BLaER1 (cell line): ENCODE data around the gene CCL2.
A peak's percentile ranks its signal among the peaks of the same experiment; 100 is the strongest.

ENCODE experiments used
- H3K27ac ChIP-seq: shearing (Covaris generic); formaldehyde crosslinking; 2 replicates; pipeline ENCODE4 v1.8.1; 2022
- H3K27me3 ChIP-seq: shearing (Covaris generic); formaldehyde crosslinking; 2 replicates; pipeline ENCODE4 v1.8.1; 2022
- H3K36me3 ChIP-seq: shearing (Covaris generic); formaldehyde crosslinking; 2 replicates; pipeline ENCODE4 v1.8.1; 2022
- H3K4me1 ChIP-seq: shearing (Covaris generic); formaldehyde crosslinking; 2 replicates; pipeline ENCODE4 v1.8.1; 2022
- H3K4me2 ChIP-seq: shearing (Covaris generic); formaldehyde crosslinking; 2 replicates; pipeline ENCODE4 v1.8.1; 2022
- H3K4me3 ChIP-seq: shearing (Covaris generic); formaldehyde crosslinking; 2 replicates; pipeline ENCODE4 v1.8.1; 2022
- H3K9ac ChIP-seq: shearing (Covaris generic); formaldehyde crosslinking; 2 replicates; pipeline ENCODE4 v1.8.1; 2022
- H3K9me3 ChIP-seq: shearing (Covaris generic); formaldehyde crosslinking; 2 replicates; pipeline ENCODE4 v1.8.1; 2022
- H4K20me1 ChIP-seq: shearing (Covaris generic); formaldehyde crosslinking; 2 replicates; pipeline ENCODE4 v1.8.1; 2022
- Cebpa-rat ChIP-seq: shearing (Covaris generic); IDR thresholded peaks from 2 replicates; pipeline ENCODE4 v1.8.1; 2022

CCL2 gene

DNA sequence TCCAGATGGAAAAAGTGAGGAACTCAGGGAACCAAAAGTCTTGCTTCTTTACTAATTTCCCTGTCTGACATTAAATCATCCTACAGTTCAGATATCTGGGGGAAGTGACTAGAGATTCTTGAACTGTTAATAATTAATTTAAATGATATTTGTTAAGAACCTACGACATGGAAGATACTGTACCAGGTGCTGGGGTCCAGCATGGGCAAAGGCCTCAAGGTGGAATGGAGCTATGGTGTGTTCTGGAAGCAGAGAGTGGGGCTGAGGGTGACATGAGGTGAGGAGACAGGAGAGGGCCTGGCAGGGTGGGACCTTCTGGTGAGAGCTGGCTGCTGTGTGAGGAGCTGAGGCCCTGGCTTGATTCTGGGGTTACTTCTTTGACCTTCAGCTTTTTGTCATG is 6.0 kb upstream of the CCL2 start:
- H3K36me3 ChIP-seq = no peaks in the 10 kb centered on the region
- no peak overlapping the region for H3K9ac ChIP-seq
- no peaks in the 10 kb centered on the region for H4K20me1 ChIP-seq
- no peaks in the 10 kb centered on the region for H3K27me3 ChIP-seq
- no peak overlapping the region for H3K4me3 ChIP-seq
- H3K27ac ChIP-seq = no peak overlapping the region
- TF ChIP-seq Cebpa-rat = no peak
- H3K4me2 ChIP-seq = no peak overlapping the region
- H3K9me3 ChIP-seq = no peaks in the 10 kb centered on the region
- H3K4me1 ChIP-seq = peaks cover 15% of the 10 kb centered on the region

GRCh38 chr17:34249478-34249877 is 5.6 kb upstream of the CCL2 start:
- H3K9me3 ChIP-seq = no peaks in the 10 kb centered on the region
- H3K27ac ChIP-seq = no peak overlapping the region
- no peaks in the 10 kb centered on the region for H4K20me1 ChIP-seq
- H3K4me2 ChIP-seq = no peak overlapping the region
- TF ChIP-seq Cebpa-rat = no peak
- H3K4me1 ChIP-seq = peaks cover 15% of the 10 kb centered on the region
- no peaks in the 10 kb centered on the region for H3K27me3 ChIP-seq
- no peak overlapping the region for H3K4me3 ChIP-seq
- no peak overlapping the region for H3K9ac ChIP-seq
- no peaks in the 10 kb centered on the region for H3K36me3 ChIP-seq

DNA sequence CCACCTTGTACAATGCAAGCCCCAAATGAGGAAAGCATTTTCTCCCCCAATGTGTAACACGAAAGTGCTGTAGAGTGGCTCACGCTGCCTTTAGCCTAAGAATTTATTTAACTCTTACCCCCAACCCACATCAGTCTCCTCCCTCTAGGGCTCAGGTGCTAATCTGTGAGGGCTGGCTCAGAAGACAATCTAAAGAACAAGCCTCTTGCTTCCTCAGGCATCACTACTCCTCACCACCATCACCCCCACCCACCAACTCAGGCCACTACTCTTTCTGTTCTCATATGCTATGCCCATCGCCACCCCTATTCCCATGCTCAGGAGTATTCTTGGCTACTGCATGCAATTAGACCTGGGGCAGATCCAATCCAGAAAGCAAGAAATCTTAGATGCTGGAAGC is 3.9 kb upstream of the CCL2 start:
- H3K4me3 ChIP-seq = no peak overlapping the region
- no peaks in the 10 kb centered on the region for H3K27me3 ChIP-seq
- no peaks in the 10 kb centered on the region for H4K20me1 ChIP-seq
- TF ChIP-seq Cebpa-rat = no peak
- no peak overlapping the region for H3K27ac ChIP-seq
- peaks cover 27% of the 10 kb centered on the region for H3K4me1 ChIP-seq
- no peak overlapping the region for H3K4me2 ChIP-seq
- H3K9ac ChIP-seq = no peak overlapping the region
- no peaks in the 10 kb centered on the region for H3K9me3 ChIP-seq
- no peaks in the 10 kb centered on the region for H3K36me3 ChIP-seq

DNA sequence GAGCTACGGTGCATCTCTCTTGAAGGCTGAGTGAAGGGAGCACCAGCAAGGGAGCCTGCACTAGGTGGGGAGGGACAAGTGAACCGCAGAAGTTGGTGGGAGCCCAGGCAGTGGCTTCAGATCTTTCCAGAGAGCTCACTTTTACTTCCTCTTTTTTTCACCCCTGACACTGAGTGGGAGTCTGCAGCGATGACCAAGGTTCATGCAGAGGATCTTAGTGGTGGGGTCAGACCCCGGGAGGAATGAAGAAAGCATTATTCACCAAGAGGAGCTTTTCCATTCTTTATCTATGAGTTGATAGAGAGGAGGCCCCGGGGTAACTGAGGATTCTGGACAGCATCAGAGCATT is 3.0 kb upstream of the CCL2 start:
- Histone ChIP-seq H3K36me3 (no peaks in the 10 kb centered on the region), H3K9me3 (no peaks in the 10 kb centered on the region), H3K4me1 (peaks cover 27% of the 10 kb centered on the region), H3K9ac (no peak overlapping the region), H3K27me3 (no peaks in the 10 kb centered on the region), H3K4me3 (no peak overlapping the region), H4K20me1 (no peaks in the 10 kb centered on the region), H3K4me2 (peak overlapping the region; percentile 33), H3K27ac (no peak overlapping the region)
- no peak for TF ChIP-seq Cebpa-rat

DNA sequence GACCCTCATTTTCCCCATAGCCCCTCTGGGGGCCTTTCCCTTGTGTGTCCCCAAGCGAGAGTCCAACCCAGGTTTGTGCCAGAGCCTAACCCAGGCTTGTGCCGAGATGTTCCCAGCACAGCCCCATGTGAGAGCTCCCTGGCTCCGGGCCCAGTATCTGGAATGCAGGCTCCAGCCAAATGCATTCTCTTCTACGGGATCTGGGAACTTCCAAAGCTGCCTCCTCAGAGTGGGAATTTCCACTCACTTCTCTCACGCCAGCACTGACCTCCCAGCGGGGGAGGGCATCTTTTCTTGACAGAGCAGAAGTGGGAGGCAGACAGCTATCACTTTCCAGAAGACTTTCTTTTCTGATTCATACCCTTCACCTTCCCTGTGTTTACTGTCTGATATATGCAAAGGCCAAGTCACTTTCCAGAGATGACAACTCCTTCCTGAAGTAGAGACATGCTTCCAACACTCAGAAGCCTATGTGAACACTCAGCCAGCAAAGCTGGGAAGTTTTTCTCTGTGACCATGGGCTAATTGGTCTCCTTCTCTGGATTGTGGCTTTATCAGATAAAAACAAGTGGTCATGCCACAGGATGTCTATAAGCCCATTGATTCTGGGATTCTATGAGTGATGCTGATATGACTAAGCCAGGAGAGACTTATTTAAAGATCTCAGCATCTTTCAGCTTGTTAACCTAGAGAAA is 2.5 kb upstream of the CCL2 start:
- H3K9ac ChIP-seq = no peak overlapping the region
- no peak overlapping the region for H3K27ac ChIP-seq
- no peaks in the 10 kb centered on the region for H3K36me3 ChIP-seq
- peak overlapping the region; percentile 33; the same call in 1 of the 2 replicates for H3K4me2 ChIP-seq
- TF ChIP-seq Cebpa-rat = no peak
- H3K9me3 ChIP-seq = no peaks in the 10 kb centered on the region
- no peaks in the 10 kb centered on the region for H4K20me1 ChIP-seq
- peaks cover 27% of the 10 kb centered on the region for H3K4me1 ChIP-seq
- H3K4me3 ChIP-seq = no peak overlapping the region
- no peaks in the 10 kb centered on the region for H3K27me3 ChIP-seq

DNA sequence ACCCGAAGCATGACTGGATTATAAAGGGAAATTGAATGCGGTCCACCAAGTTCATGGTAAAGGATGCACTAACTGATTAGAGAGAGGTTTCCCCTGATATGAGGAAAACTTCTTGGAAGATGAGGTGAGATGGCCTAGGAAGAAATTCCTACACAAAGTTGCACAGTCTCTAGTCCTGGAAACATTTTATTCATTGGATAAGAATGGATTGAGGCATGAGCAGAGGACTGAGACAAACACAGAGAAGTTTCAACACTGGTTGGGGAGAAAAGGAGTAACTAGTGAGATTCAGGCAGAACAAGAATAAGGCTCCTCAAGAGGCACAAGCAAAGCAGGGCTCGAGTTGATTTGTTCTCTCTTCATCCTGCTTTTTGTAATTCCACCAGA is 2.0 kb upstream of the CCL2 start:
- Histone ChIP-seq H3K4me1 (peaks cover 27% of the 10 kb centered on the region), H3K4me2 (no peak overlapping the region), H3K9ac (no peak overlapping the region), H3K9me3 (no peaks in the 10 kb centered on the region), H3K4me3 (no peak overlapping the region), H3K36me3 (no peaks in the 10 kb centered on the region), H3K27me3 (no peaks in the 10 kb centered on the region), H3K27ac (no peak overlapping the region), H4K20me1 (no peaks in the 10 kb centered on the region)
- TF ChIP-seq Cebpa-rat = no peak

GRCh38 chr17:34254146-34254545 is 939 bp upstream of the CCL2 start:
- Histone ChIP-seq H3K4me3 (no peak overlapping the region), H3K9ac (no peak overlapping the region), H3K9me3 (no peaks in the 10 kb centered on the region), H3K4me1 (peaks cover 27% of the 10 kb centered on the region), H3K4me2 (no peak overlapping the region), H4K20me1 (no peaks in the 10 kb centered on the region), H3K27ac (no peak overlapping the region), H3K27me3 (no peaks in the 10 kb centered on the region), H3K36me3 (no peaks in the 10 kb centered on the region)
- no peak for TF ChIP-seq Cebpa-rat

DNA sequence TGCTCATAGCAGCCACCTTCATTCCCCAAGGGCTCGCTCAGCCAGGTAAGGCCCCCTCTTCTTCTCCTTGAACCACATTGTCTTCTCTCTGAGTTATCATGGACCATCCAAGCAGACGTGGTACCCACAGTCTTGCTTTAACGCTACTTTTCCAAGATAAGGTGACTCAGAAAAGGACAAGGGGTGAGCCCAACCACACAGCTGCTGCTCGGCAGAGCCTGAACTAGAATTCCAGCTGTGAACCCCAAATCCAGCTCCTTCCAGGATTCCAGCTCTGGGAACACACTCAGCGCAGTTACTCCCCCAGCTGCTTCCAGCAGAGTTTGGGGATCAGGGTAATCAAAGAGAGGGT is 272 bp downstream of the CCL2 start:
- H3K27ac ChIP-seq = no peak overlapping the region
- no peak overlapping the region for H3K4me3 ChIP-seq
- peaks cover 27% of the 10 kb centered on the region for H3K4me1 ChIP-seq

DNA sequence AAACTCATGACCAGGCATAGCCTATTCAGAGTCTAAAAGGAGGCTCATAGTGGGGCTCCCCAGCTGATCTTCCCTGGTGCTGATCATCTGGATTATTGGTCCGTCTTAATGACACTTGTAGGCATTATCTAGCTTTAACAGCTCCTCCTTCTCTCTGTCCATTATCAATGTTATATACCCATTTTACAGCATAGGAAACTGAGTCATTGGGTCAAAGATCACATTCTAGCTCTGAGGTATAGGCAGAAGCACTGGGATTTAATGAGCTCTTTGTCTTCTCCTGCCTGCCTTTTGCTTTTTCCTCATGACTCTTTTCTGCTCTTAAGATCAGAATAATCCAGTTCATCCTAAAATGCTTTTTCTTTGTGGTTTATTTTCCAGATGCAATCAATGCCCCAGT is 756 bp downstream of the CCL2 start:
- Histone ChIP-seq H3K27me3 (no peaks in the 10 kb centered on the region), H3K27ac (no peak overlapping the region), H4K20me1 (no peaks in the 10 kb centered on the region), H3K4me1 (peaks cover 27% of the 10 kb centered on the region), H3K4me2 (no peak overlapping the region; the same call in 1 of the 2 replicates), H3K36me3 (no peaks in the 10 kb centered on the region), H3K9ac (no peak overlapping the region), H3K4me3 (no peak overlapping the region), H3K9me3 (no peaks in the 10 kb centered on the region)
- TF ChIP-seq Cebpa-rat = no peak

More for the DNA sequence above, 272 bp downstream of the CCL2 start:
- no peaks in the 10 kb centered on the region for H3K27me3 ChIP-seq
- H3K4me2 ChIP-seq = peak overlapping the region; percentile 66
- no peak for TF ChIP-seq Cebpa-rat
- no peak overlapping the region for H3K9ac ChIP-seq
- no peaks in the 10 kb centered on the region for H3K9me3 ChIP-seq
- H4K20me1 ChIP-seq = no peaks in the 10 kb centered on the region
- H3K36me3 ChIP-seq = no peaks in the 10 kb centered on the region

- Histone ChIP-seq H4K20me1 (no peaks in the 10 kb centered on the region), H3K4me2 (no peak overlapping the region), H3K4me1 (peaks cover 15% of the 10 kb centered on the region), H3K27me3 (no peaks in the 10 kb centered on the region), H3K4me3 (no peak overlapping the region), H3K9ac (no peak overlapping the region), H3K27ac (no peak overlapping the region), H3K36me3 (no peaks in the 10 kb centered on the region), H3K9me3 (no peaks in the 10 kb centered on the region)
- no peak for TF ChIP-seq Cebpa-rat
Observed at GRCh38 chr17:34257299-34257985, 2.4 kb downstream of the CCL2 start.
